Measurements from ENCODE around the gene ZFR2.

Gene ZFR2

DNA sequence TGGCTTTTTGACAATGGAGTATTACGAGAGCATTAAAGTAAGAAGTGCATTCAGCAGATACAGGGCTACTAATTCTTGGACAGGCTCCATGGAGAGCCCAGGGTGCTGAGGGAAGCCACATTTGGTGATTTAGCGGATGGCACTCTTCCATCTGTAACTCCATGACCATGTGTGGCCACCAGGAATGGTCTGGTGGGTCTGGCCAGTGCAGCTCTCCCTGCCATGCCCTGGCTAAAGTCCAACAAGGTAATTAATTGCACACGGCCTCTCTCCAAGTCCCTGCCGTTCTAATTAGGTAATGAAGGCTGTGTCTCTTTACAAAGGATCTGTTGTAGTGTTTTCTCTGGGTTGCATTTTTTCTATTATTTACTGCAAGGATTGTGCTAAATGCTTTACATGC lies 4.3 kb upstream of the ZFR2 start:
- no peak for DNase-seq (ENCODE audit: low read depth)
- H3K4me3 ChIP-seq (ENCODE audit: control insufficient read depth, low read depth, low read length), result no peak overlapping the region
- TF ChIP-seq CTCF (IDR thresholded peaks at IDR 0.05; ENCODE audit: control insufficient read depth, insufficient read depth, low read depth, low read length, missing control alignments), result no peak

DNA sequence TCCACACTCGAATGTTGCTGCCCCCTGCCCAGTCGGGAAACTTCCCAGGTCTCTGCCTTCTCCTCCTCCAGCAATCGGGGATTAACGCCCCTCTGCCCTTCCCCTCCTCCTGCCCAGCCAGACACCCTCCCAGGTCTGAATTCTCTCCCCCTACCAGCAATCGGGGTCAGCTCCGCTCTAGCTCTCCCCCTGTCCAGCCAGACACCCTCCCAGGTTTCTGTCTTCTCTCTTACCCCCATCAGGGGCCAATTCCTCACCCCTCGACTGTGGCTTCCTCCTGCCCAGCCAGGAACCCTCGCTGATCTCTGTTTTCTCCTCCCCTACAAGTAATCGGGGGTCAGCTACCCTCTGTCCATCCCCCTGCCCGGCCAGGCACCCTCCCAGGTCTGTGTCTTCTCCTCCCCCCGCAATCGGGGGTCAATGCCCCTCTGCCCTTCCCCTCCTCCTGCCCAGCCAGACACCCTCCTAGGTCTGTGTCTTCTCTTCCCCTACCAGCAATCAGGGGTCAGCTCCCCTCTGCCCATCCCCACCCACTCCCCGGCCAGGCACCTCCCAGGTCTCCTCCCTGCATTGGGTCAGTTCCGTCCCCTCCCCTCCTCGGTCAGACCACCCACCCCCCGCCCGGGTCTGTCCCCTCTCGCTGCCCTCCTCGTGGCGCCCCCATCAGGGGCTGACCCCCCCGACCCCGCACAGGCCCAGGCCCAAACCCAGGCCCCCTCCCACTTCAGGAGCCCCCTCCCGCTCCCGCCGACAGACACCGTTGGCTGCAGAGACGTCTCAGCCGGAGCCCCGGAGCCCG lies 668 bp downstream of the ZFR2 start:
- TF ChIP-seq CTCF (IDR thresholded peaks at IDR 0.05; ENCODE audit: control insufficient read depth, insufficient read depth, low read depth, low read length, missing control alignments), result no peak
- DNase-seq (ENCODE audit: low read depth), result no peak
- no peak overlapping the region for H3K4me3 ChIP-seq (ENCODE audit: control insufficient read depth, low read depth, low read length)

- no peak overlapping the region for H3K4me3 ChIP-seq (ENCODE audit: control insufficient read depth, low read depth, low read length)
- TF ChIP-seq CTCF (IDR thresholded peaks at IDR 0.05; ENCODE audit: control insufficient read depth, insufficient read depth, low read depth, low read length, missing control alignments), result no peak
- no peak for DNase-seq (ENCODE audit: low read depth)
Measured at GRCh38 chr19:3866910-3867638, 1.8 kb downstream of the ZFR2 start.

DNA sequence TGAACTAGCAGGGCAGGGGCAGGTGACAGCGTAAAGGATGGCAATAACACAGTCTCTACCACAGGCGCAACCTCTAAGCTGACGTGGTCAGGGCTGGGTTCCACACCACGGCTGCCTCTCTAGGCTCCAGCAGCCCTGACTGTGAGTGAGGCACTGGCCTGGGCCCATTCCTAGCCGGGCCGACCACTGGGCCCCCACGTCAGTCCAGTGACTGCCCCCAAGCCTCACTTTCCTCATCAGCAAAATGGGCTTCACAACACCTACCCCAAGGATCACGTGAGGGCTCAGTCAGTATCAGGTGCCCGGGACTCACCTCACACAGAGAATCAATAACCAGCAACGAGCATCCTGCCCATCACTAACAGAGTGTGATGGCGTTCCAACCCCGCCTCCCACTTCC lies 5.2 kb downstream of the ZFR2 start:
- H3K4me3 ChIP-seq (ENCODE audit: control insufficient read depth, low read depth, low read length), result no peak overlapping the region
- DNase-seq (ENCODE audit: low read depth), result no peak
- TF ChIP-seq CTCF (IDR thresholded peaks at IDR 0.05; ENCODE audit: control insufficient read depth, insufficient read depth, low read depth, low read length, missing control alignments), result no peak

DNA sequence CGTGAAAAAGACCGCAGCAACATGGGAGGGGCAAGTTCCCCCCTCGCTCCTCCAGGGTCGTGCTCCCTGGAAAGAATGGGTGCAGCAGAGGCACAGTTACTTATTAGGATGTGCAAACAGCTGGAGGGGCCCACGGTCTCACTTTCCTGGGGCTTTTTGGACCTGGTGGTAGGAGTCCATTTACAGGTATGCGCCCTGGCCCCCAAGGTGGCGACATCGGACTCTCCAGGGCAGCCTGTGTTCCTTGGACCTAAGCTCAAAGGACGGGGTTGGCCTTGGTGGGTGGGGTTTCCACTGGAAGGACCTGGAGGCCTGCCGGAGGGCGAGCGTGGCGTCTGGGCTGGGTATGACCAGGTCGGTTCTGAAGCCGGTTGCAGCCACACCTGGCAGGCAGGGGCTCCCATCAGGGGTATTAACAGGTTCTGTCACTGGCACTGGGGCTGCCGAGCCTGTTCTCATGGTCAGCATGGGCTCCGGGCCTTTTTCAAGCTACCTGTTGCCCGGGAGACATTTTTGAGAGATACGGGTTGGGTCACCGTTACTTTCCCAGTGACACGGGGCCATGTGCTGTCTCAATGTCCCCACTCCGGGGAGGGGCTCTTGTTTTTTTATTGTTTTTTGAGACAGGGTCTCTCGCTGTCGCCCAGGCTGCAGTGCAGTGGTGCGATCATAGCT lies 5.9 kb downstream of the ZFR2 start:
- no peak for DNase-seq (ENCODE audit: low read depth)

More for the DNA sequence above, 5.9 kb downstream of the ZFR2 start:
- H3K4me3 ChIP-seq (ENCODE audit: control insufficient read depth, low read depth, low read length), result no peak overlapping the region
- no peak for TF ChIP-seq CTCF (IDR thresholded peaks at IDR 0.05; ENCODE audit: control insufficient read depth, insufficient read depth, low read depth, low read length, missing control alignments)

All from AG09309 (cell line).